Vagina (tissue), 2 donors: Measurements from ENCODE around the gene UNK. TPM values are rescaled to one million over a fixed set of nuclear protein-coding genes. Genes with fewer than 3 reads are reported as not detected.
"Not testable (repeated sequence)": the region's sequence is repeated elsewhere in the genome, so short reads cannot be mapped to it uniquely, and the experiment has no call there.

Experiments used
- DNase-seq, 2 donors: peaks; one replicate each; pipeline ENCODE4 v3.0.0-alpha.2; 2017; ENCODE audit errors: extremely low spot score in 2 of 2
- H3K27ac ChIP-seq: fragments of 200-600 bp; sonication (generic); one replicate; pipeline ENCODE4 v1.5.1; 2019
- H3K27me3 ChIP-seq: fragments of 200-600 bp; sonication (generic); one replicate; pipeline ENCODE4 v1.5.1; 2019
- H3K36me3 ChIP-seq, 2 donors: fragments of 200-600 bp; sonication (generic); one replicate each; pipeline ENCODE4 v1.5.1; 2017 to 2019
- H3K4me1 ChIP-seq: fragments of 200-600 bp; sonication (generic); one replicate; pipeline ENCODE4 v1.5.1; 2019
- H3K4me3 ChIP-seq, 2 donors: fragments of 200-600 bp; sonication (generic); 1 replicate in 1 of 2; 2 replicates in 1 of 2; pipeline ENCODE4 v1.5.1; 2016 to 2019
- H3K9me3 ChIP-seq: fragments of 200-600 bp; sonication (generic); one replicate; pipeline ENCODE4 v1.5.1; 2019
- CTCF ChIP-seq, 3 experiments: fragments of 450-650 bp in 2 of 3; fragments of 200-600 bp in 1 of 3; sonication (generic) in 1 of 3; IDR thresholded peaks; one replicate each; pipeline ENCODE4 v1.5.1; 2017 to 2019; ENCODE audit warnings: antibody characterized with exemption in 3 of 3, mild to moderate bottlenecking in 2 of 3, moderate library complexity in 2 of 3
- POLR2A ChIP-seq, 2 donors: fragments of 450-650 bp; IDR thresholded peaks; one replicate each; pipeline ENCODE4 v1.6.1; 2017; ENCODE audit warnings: antibody characterized with exemption in 2 of 2, mild to moderate bottlenecking in 2 of 2, moderate library complexity in 2 of 2
- POLR2AphosphoS5 ChIP-seq, 2 donors: sonication (generic); formaldehyde crosslinking; IDR thresholded peaks; one replicate each; pipeline ENCODE4 v1.9.0; 2017; ENCODE audit warnings: antibody characterized with exemption in 2 of 2, mild to moderate bottlenecking in 2 of 2, low read depth in 1 of 2; ENCODE audit not compliant: insufficient read depth in 1 of 2
- intact Hi-C: fragments of 100-400 bp; cut with DNase I; formaldehyde crosslinking; loops from one replicate; pipeline ENCODE4 v1.15.1; 2023
- total RNA-seq: library from RNA; depleted of rRNA; stranded (reverse); fragments of >200 nt; gene quantifications from one replicate; pipeline ENCODE4 v1.2.3, GENCODE V29; 2016

The UNK gene
- total RNA-seq, 1 donor from 2014 or later = 35.1 TPM

- no peaks in the 10 kb centered on the region for H3K27me3 ChIP-seq
Measured at GRCh38 chr17:75776386-75777295, 8.0 kb upstream of the UNK start.

GRCh38 chr17:75777296-75777922 is 7.2 kb upstream of the UNK start:
- TF ChIP-seq POLR2AphosphoS5 (IDR thresholded peaks at IDR 0.05; ENCODE audit: insufficient read depth in 1 of 2, low read depth in 1 of 2) (no peak), POLR2A (IDR thresholded peaks at IDR 0.05) (no peak), CTCF (IDR thresholded peaks at IDR 0.05) (no peak)
- H3K4me1 ChIP-seq = peaks cover 55% of the 10 kb centered on the region
- H3K4me3 ChIP-seq = peak overlapping the region; percentile 77 to 93
- no peaks in the 10 kb centered on the region for H3K27me3 ChIP-seq
- intact Hi-C loops = loop anchor here (5.0 kb wide), 1 partner anchor 70 kb away; no protein-coding TSS in a partner anchor
- DNase-seq = no peak
- H3K9me3 ChIP-seq = no peaks in the 10 kb centered on the region
- peaks cover 0 to 34% of the 10 kb centered on the region in 2 donors for H3K36me3 ChIP-seq
- peak overlapping the region; percentile 99 for H3K27ac ChIP-seq

More at GRCh38 chr17:75776386-75777295, 8.0 kb upstream of the UNK start:
- TF ChIP-seq POLR2AphosphoS5 (IDR thresholded peaks at IDR 0.05; ENCODE audit: insufficient read depth in 1 of 2, low read depth in 1 of 2) (no peak), POLR2A (IDR thresholded peaks at IDR 0.05) (no peak), CTCF (IDR thresholded peaks at IDR 0.05) (no peak)
- Histone ChIP-seq H3K4me1 (peaks cover 53% of the 10 kb centered on the region), H3K27ac (peak overlapping the region; percentile 99), H3K4me3 (peak overlapping the region; percentile 77 to 93), H3K36me3 (peaks cover 0 to 34% of the 10 kb centered on the region in 2 donors), H3K9me3 (no peaks in the 10 kb centered on the region)
- intact Hi-C loops = loop anchor here (5.0 kb wide), 1 partner anchor 71 kb away; no protein-coding TSS in a partner anchor
- DNase-seq = no peak

GRCh38 chr17:75778066-75778860 is 6.3 kb upstream of the UNK start:
- not testable (repeated sequence) for DNase-seq, H3K27me3 ChIP-seq, H3K9me3 ChIP-seq
- H3K27ac ChIP-seq = peak overlapping the region; percentile 99
- peak overlapping the region; percentile 77 to 93 for H3K4me3 ChIP-seq
- intact Hi-C loops = loop anchor here (5.0 kb wide), 1 partner anchor 69 kb away; no protein-coding TSS in a partner anchor
- H3K4me1 ChIP-seq = peaks cover 63% of the 10 kb centered on the region
- peaks cover 0 to 34% of the 10 kb centered on the region in 2 donors for H3K36me3 ChIP-seq

- H3K4me1 ChIP-seq = peaks cover 69% of the 10 kb centered on the region
- intact Hi-C loops = loop anchor here (5.0 kb wide), 1 partner anchor 68 kb away; no protein-coding TSS in a partner anchor
Measured at GRCh38 chr17:75778861-75779249, 5.8 kb upstream of the UNK start.

More at GRCh38 chr17:75778861-75779249, 5.8 kb upstream of the UNK start:
- DNase-seq = no peak
- H3K4me3 ChIP-seq = peak overlapping the region; percentile 77 to 93
- H3K9me3 ChIP-seq = no peaks in the 10 kb centered on the region
- H3K36me3 ChIP-seq = peaks cover 0 to 34% of the 10 kb centered on the region in 2 donors
- TF ChIP-seq POLR2AphosphoS5 (IDR thresholded peaks at IDR 0.05; ENCODE audit: insufficient read depth in 1 of 2, low read depth in 1 of 2) (no peak), CTCF (IDR thresholded peaks at IDR 0.05) (peak in 2 of 3 experiments; percentile 26 to 35), POLR2A (IDR thresholded peaks at IDR 0.05) (no peak)
- no peaks in the 10 kb centered on the region for H3K27me3 ChIP-seq
- peak overlapping the region; percentile 99 for H3K27ac ChIP-seq
